ENCODE data around the gene DDX41. TPM values are rescaled to one million over a fixed set of nuclear protein-coding genes. Genes with fewer than 3 reads are reported as not detected.
A peak's percentile ranks its signal among the peaks of the same experiment; 100 is the strongest.

DDX41 gene
- total RNA-seq, 1 experiment from 2014 or later: 136 TPM

- TF ChIP-seq USF1 (CRISPR knock-in tag; IDR thresholded peaks at IDR 0.05) (no peak), NR2C2 (CRISPR knock-in tag; IDR thresholded peaks at IDR 0.05) (no peak), IRF1 (CRISPR knock-in tag; IDR thresholded peaks at IDR 0.05) (no peak), FOXP1 (CRISPR knock-in tag; IDR thresholded peaks at IDR 0.05; ENCODE audit: borderline replicate concordance) (no peak), ZMAT4 (CRISPR knock-in tag; IDR thresholded peaks at IDR 0.05) (no peak), HMGA2 (CRISPR knock-in tag; IDR thresholded peaks at IDR 0.05) (no peak), CBFB (CRISPR knock-in tag; IDR thresholded peaks at IDR 0.05; ENCODE audit: low read depth) (no peak), MYBL2 (CRISPR knock-in tag; IDR thresholded peaks at IDR 0.05) (no peak)
Observed at GRCh38 chr5:177477701-177478477, 38.9 kb downstream of the DDX41 start (continued).

GRCh38 chr5:177476531-177477233 lies 40.1 kb downstream of the DDX41 start:
- CTCF ChIA-PET: interaction anchor here (0.6 to 16.7 kb wide), 10 partner anchors 17 to 107 kb away, joined by 3 to 230 read pairs (median 8); partner anchors contain the start of gene PDLIM7
- Mint-ChIP-seq H3K27me3 (ENCODE audit: low read depth) (no peaks in the 10 kb centered on the region), H3K4me1 (peaks cover 33% of the 10 kb centered on the region), H3K9me3 (no peaks in the 10 kb centered on the region), H3K27ac (no peak overlapping the region), H3K4me3 (no peak overlapping the region), H3K36me3 (no peaks in the 10 kb centered on the region)
- POLR2A ChIA-PET: interaction anchor here (1.5 to 5.9 kb wide), 3 partner anchors 17 to 50 kb away, joined by 3 to 43 read pairs (median 6); partner anchors contain the start of genes GRK6 and PDLIM7
- TF ChIP-seq TEAD4 (CRISPR knock-in tag; IDR thresholded peaks at IDR 0.05) (no peak), ZMAT4 (CRISPR knock-in tag; IDR thresholded peaks at IDR 0.05) (no peak), NR2C2 (CRISPR knock-in tag; IDR thresholded peaks at IDR 0.05) (no peak)
- DNase-seq (ENCODE audit: low spot score) (no peak), ATAC-seq (no peak)

GRCh38 chr5:177475563-177476427 lies 41.0 kb downstream of the DDX41 start:
- CTCF ChIA-PET: interaction anchor here (0.6 to 16.7 kb wide), 10 partner anchors 18 to 106 kb away, joined by 3 to 230 read pairs (median 10); partner anchors contain the start of gene PDLIM7
- DNase-seq (ENCODE audit: low spot score): no peak
- no peaks in the 10 kb centered on the region for H3K27me3 Mint-ChIP-seq (ENCODE audit: low read depth)
- no peak for TF ChIP-seq ZMAT4 (CRISPR knock-in tag; IDR thresholded peaks at IDR 0.05)
- TF ChIP-seq ZNF671 (CRISPR knock-in tag; IDR thresholded peaks at IDR 0.05): peak; percentile 37; the same call in 1 of the 2 replicates
- TF ChIP-seq GRHL2 (CRISPR knock-in tag; IDR thresholded peaks at IDR 0.05; ENCODE audit: insufficient replicate concordance, severe bottlenecking): no peak
- no peak for TF ChIP-seq ZBTB43 (CRISPR knock-in tag; IDR thresholded peaks at IDR 0.05)
- TF ChIP-seq NFATC4 (CRISPR knock-in tag; IDR thresholded peaks at IDR 0.05): no peak
- TF ChIP-seq AFF4 (CRISPR knock-in tag; IDR thresholded peaks at IDR 0.05; ENCODE audit: borderline replicate concordance): no peak
- TF ChIP-seq FOXP1 (CRISPR knock-in tag; IDR thresholded peaks at IDR 0.05; ENCODE audit: borderline replicate concordance): 0 out of 2 replicates have a peak, but pooled peaks have one; percentile 20
- no peak for TF ChIP-seq ETV6 (CRISPR knock-in tag; IDR thresholded peaks at IDR 0.05)
- POLR2A ChIA-PET: interaction anchor here (1.4 to 5.9 kb wide), 3 partner anchors 13 to 22 kb away, joined by 5 to 43 read pairs (median 6); partner anchors contain the start of gene PDLIM7
- no peak overlapping the region for H3K27ac Mint-ChIP-seq
- H3K9me3 Mint-ChIP-seq: no peaks in the 10 kb centered on the region
- no peaks in the 10 kb centered on the region for H3K36me3 Mint-ChIP-seq
- ATAC-seq: no peak
- H3K4me3 Mint-ChIP-seq: no peak overlapping the region
- H3K4me1 Mint-ChIP-seq: peaks cover 41% of the 10 kb centered on the region

All from WTC11 (cell line).